Femur (tissue), 1 donor: ENCODE results near the gene TMEM43.

Source experiments
- DNase-seq: peaks from one replicate; pipeline ENCODE4 v3.0.0-alpha.2; 2017

Gene TMEM43

GRCh38 chr3:14179114-14179465 lies 54.2 kb downstream of the TMEM43 start:
- DNase-seq: no peak

DNA sequence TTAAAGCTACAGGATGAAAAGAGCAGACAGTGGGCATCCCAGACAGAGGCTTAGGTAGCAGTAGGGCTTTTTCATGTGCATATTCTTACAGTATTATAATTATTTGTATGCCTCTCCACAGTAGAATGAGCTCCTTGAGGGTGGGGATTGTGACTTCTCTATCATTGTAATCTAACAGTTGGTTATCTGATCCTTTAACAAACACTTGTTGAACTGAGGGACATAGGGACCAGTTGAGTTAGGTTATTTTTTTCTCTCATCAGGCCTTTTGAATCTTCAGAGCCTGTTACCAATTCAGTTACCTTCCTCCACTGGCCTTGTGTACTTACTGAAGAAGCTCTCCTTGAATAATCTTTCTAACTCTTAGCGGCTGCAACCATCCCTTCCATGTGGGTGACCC lies 54.9 kb downstream of the TMEM43 start:
- DNase-seq: no peak

GRCh38 chr3:14181253-14181652 lies 56.4 kb downstream of the TMEM43 start:
- DNase-seq: no peak

- no peak for DNase-seq
Observed at GRCh38 chr3:14183015-14183577, 58.2 kb downstream of the TMEM43 start.

DNA sequence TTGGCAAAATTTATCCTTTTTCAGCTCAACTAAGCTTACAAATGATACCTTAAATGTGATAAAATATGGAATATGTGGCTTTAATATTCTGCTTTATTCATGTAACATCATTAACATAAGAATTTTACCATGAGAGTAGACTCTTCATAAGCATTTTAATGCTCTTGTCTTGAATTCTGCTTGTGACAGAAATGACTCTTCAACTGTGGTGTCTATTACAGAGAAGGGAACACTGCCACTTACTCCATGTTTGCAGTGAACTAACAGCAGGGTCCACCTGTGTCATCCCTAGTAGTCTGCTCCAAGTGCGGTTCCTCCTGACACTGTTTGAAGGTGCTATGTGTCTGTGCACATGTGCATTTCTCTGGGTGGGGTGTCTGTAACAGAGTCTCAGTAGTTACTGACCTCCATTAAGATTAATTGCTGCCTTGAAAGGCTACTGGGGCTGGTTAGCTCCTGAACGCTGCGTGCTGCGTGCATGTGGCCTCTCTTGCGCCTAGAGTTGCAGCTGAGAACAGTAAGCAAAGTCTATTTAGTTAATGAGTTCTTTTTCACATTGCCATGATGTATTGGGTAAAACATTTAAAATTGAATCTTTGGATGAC lies 62.1 kb downstream of the TMEM43 start:
- no peak for DNase-seq

DNA sequence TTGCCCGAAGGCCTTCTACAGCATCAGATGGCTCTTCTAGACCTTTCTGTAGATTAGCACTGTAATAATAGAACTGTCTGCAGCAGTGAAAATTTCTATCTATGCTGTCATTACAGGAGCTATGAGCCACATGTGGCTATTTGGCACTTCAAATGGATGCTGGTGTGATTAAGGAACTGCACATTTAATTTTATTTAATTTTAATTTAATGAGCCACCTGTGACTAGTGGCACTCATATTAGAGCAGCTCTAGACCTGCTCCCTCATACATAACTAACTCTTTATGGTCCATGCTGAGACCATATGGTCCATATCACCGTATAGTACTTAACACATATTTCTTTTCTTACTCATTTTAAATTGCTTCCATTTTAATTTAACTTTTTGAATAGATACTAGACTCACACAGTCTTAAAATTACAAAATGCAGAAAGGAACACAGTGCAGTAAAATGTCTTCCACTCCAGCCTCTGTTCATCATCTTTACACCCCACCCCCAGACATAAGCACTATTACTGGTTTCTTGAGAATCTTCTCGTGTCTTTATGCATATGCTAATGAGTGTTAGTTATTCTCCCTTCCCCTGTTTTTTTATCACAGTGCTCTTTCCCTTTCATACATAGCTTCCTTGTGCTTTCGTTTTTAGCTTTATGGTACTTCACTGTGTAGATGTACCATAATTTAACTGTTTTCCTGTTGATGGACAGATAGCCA lies 63.3 kb downstream of the TMEM43 start:
- DNase-seq: no peak
